Measurements from ENCODE around the gene SRGAP3. TPM values are rescaled to one million over a fixed set of nuclear protein-coding genes. Genes with fewer than 3 reads are reported as not detected.

The SRGAP3 gene
- total RNA-seq, 4 donors from 2014 or later, result 13.1 to 84.9 (median 27.4) TPM

- Histone ChIP-seq H3K9me3 (no peaks in the 10 kb centered on the region), H3K4me3 (no peak overlapping the region), H3K36me3 (no peaks in the 10 kb centered on the region), H3K27me3 (no peaks in the 10 kb centered on the region), H3K27ac (no peak overlapping the region), H3K4me1 (no peaks in the 10 kb centered on the region)
- no peak for DNase-seq (ENCODE audit: low spot score in 2 of 2)
- TF ChIP-seq EP300 (IDR thresholded peaks at IDR 0.05), result no peak
- TF ChIP-seq POLR2AphosphoS5 (IDR thresholded peaks at IDR 0.05), result no peak
- TF ChIP-seq CTCF (IDR thresholded peaks at IDR 0.05), result no peak
- no peak for TF ChIP-seq POLR2A (IDR thresholded peaks at IDR 0.05)
- WGBS, result 96% methylated on average over 1 of the region's 1 CpG
Observed at GRCh38 chr3:9069971-9070370, 179.5 kb downstream of the SRGAP3 start.

GRCh38 chr3:9068051-9068450, 181.4 kb downstream of the SRGAP3 start:
- no peak overlapping the region for H3K4me3 ChIP-seq
- no peak overlapping the region for H3K27ac ChIP-seq
- no peak for DNase-seq (ENCODE audit: low spot score in 2 of 2)
- no peak for TF ChIP-seq EP300 (IDR thresholded peaks at IDR 0.05)
- no peak for TF ChIP-seq POLR2AphosphoS5 (IDR thresholded peaks at IDR 0.05)
- TF ChIP-seq POLR2A (IDR thresholded peaks at IDR 0.05), result no peak
- no peak for TF ChIP-seq CTCF (IDR thresholded peaks at IDR 0.05)
- no peaks in the 10 kb centered on the region for H3K36me3 ChIP-seq
- no peaks in the 10 kb centered on the region for H3K9me3 ChIP-seq
- H3K27me3 ChIP-seq, result no peaks in the 10 kb centered on the region
- H3K4me1 ChIP-seq, result no peaks in the 10 kb centered on the region
- WGBS, result 61% methylated on average over 5 of the region's 5 CpGs

- no peak for DNase-seq (ENCODE audit: low spot score in 2 of 2)
- no peaks in the 10 kb centered on the region for H3K9me3 ChIP-seq
- H3K27me3 ChIP-seq, result no peaks in the 10 kb centered on the region
- WGBS, result 46% methylated on average over 13 of the region's 13 CpGs
- no peak overlapping the region for H3K4me3 ChIP-seq
- H3K36me3 ChIP-seq, result no peaks in the 10 kb centered on the region
- no peaks in the 10 kb centered on the region for H3K4me1 ChIP-seq
- TF ChIP-seq EP300 (IDR thresholded peaks at IDR 0.05) (no peak), POLR2AphosphoS5 (IDR thresholded peaks at IDR 0.05) (no peak), POLR2A (IDR thresholded peaks at IDR 0.05) (no peak), CTCF (IDR thresholded peaks at IDR 0.05) (peak; percentile 36 to 81)
- no peak overlapping the region for H3K27ac ChIP-seq
Observed at GRCh38 chr3:9067352-9067975, 182.0 kb downstream of the SRGAP3 start.

GRCh38 chr3:9066775-9067174, 182.7 kb downstream of the SRGAP3 start:
- no peak for DNase-seq (ENCODE audit: low spot score in 2 of 2)
- Histone ChIP-seq H3K4me1 (no peaks in the 10 kb centered on the region), H3K9me3 (no peaks in the 10 kb centered on the region), H3K4me3 (no peak overlapping the region), H3K27ac (no peak overlapping the region), H3K36me3 (no peaks in the 10 kb centered on the region), H3K27me3 (no peaks in the 10 kb centered on the region)
- WGBS, result 83% methylated on average over 1 of the region's 3 CpGs
- no peak for TF ChIP-seq EP300 (IDR thresholded peaks at IDR 0.05)
- no peak for TF ChIP-seq CTCF (IDR thresholded peaks at IDR 0.05)
- TF ChIP-seq POLR2AphosphoS5 (IDR thresholded peaks at IDR 0.05), result no peak
- no peak for TF ChIP-seq POLR2A (IDR thresholded peaks at IDR 0.05)

GRCh38 chr3:9066141-9066540, 183.3 kb downstream of the SRGAP3 start:
- DNase-seq (ENCODE audit: low spot score in 2 of 2), result no peak
- Histone ChIP-seq H3K4me1 (no peaks in the 10 kb centered on the region), H3K9me3 (no peaks in the 10 kb centered on the region), H3K27me3 (no peaks in the 10 kb centered on the region), H3K4me3 (no peak overlapping the region), H3K27ac (no peak overlapping the region), H3K36me3 (no peaks in the 10 kb centered on the region)
- WGBS, result 82% methylated on average over 2 of the region's 2 CpGs
- no peak for TF ChIP-seq POLR2AphosphoS5 (IDR thresholded peaks at IDR 0.05)
- TF ChIP-seq POLR2A (IDR thresholded peaks at IDR 0.05), result no peak
- no peak for TF ChIP-seq EP300 (IDR thresholded peaks at IDR 0.05)
- no peak for TF ChIP-seq CTCF (IDR thresholded peaks at IDR 0.05)
